Neural progenitor cell (in vitro differentiated cells): ENCODE data around the gene CDK5RAP2.

ENCODE experiments used
- CTCF ChIP-seq: fragments of 200-600 bp; sonication (generic); IDR thresholded peaks from 2 replicates; pipeline ENCODE4 v1.5.1; 2017; ENCODE audit warnings: antibody characterized with exemption, mild to moderate bottlenecking
- EZH2 ChIP-seq: fragments of 200-600 bp; sonication (generic); IDR thresholded peaks from 2 replicates; pipeline ENCODE4 v1.6.1; 2017; ENCODE audit warnings: antibody characterized with exemption, mild to moderate bottlenecking, moderate library complexity
- EZH2phosphoT487 ChIP-seq: fragments of 200-600 bp; sonication (generic); IDR thresholded peaks from 2 replicates; pipeline ENCODE4 v1.6.1; 2017; ENCODE audit warnings: antibody characterized with exemption

GRCh38 chr9:120350596-120350995 lies 229.4 kb downstream of the CDK5RAP2 start:
- TF ChIP-seq CTCF (no peak), EZH2 (no peak), EZH2phosphoT487 (no peak)
